ENCODE results near the gene BICDL1.

The BICDL1 gene

DNA sequence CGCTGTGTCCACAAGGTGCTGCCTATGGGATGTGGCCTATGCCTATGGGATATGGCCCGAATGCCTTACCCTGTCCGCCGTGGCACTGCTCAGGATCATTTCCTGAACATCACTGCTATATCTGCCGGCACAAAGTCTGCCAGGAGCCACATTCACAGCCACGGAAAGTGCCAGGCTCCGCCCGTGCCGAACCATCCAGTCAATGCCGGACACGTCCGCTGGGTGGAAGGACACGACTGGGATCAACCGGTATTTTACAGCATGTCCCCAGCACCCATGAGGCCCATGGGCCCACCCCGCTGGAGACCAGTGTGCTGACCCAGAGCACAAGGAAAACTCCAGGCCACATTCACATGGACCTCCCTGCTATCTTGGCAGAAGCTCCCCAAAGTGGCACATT is 142.1 kb downstream of the BICDL1 start:
- no peak for DNase-seq

DNA sequence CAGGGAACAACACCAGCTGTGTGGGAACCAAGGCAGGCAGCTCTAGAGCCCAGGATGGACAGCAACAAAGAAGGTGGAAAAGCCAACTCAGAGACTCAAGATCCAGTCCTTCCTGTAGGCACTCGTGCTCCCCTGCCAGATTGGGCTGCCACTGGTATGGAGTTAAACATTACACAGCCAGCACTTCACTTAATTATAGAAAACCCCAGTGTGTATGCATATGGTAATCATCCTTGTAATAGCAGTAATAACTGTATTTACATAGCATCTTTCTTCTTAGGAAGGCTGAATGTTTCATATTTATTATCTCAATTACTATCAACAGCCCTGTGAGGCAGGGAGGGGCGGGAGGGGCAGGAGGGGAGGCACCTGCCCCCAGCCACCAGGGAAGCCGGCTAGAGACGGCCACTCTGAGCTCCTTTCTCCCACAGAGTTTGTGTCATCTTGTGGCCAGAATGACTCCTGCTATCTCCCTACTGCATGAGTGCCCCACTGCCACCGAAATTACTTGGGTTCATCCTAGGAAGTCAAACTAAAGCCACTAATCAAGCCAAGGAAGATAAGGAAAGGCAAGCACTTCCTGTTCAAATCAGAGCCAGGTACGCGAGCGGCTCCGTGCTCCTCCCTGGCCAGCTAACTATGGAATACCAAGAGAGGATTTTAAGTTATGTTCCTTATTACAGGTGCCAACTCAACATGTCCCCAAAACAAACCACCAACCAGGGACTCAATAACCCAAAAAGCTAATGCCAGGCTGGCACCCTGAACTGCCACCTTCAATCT is 143.2 kb downstream of the BICDL1 start:
- DNase-seq: no peak

GRCh38 chr12:120132863-120133385 is 143.9 kb downstream of the BICDL1 start:
- no peak for DNase-seq

GRCh38 chr12:120134307-120134980 is 145.4 kb downstream of the BICDL1 start:
- DNase-seq: no peak

GRCh38 chr12:120136093-120136770 is 147.2 kb downstream of the BICDL1 start:
- no peak for DNase-seq

DNA sequence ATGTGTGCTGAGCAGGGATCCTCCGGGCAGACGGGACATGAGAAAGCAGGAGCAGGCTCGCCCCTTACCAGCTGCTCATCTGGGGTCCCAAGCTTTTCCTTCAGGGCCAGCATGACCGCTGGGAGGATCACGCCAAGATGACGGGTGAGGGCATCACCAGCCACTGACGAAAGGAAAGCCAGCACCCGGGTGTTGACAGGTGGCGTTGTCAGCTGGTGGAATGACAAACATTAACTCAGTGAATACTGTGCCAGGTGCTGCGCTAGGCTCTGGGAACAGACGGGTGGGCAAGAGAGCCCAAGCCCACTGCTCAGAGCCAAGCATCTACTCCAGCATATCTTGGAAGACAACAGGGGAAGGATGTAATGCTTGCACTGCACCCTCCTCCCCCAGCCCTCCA is 148.8 kb downstream of the BICDL1 start:
- no peak for DNase-seq

DNA sequence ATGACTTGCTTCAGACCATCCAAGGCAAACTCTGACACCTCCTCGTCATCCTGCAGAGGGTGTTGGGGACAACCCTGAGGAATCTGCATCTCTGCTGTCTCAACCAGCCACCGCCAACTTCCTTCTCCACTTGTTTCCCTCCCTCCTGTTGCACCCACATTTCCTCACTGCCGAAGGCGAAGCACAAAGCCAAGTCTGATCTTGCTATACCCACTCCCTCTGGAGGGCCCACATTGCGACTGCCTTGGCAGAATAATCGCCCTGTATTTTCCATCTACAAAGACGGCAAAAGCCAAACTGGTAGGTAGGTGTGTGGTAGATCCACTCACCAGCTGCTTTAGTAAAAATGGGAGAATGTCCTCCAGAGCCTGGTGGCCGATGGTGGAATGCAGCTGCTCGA is 149.3 kb downstream of the BICDL1 start:
- no peak for DNase-seq

GRCh38 chr12:120139958-120140357 is 150.9 kb downstream of the BICDL1 start:
- no peak for DNase-seq

GRCh38 chr12:120140603-120141002 is 151.6 kb downstream of the BICDL1 start:
- DNase-seq: no peak

GRCh38 chr12:120141336-120141735 is 152.3 kb downstream of the BICDL1 start:
- no peak for DNase-seq

GRCh38 chr12:120142231-120142877 is 153.3 kb downstream of the BICDL1 start:
- no peak for DNase-seq
